GM18867 (cell line): ENCODE measurements around the gene SKIC3.

Experiments used
- ATAC-seq: cut with Tn5 transposase; IDR thresholded peaks from one replicate; pipeline ENCODE4 v1.9.1; 2021; ENCODE audit warnings: mild to moderate bottlenecking, moderate library complexity; ENCODE audit not compliant: unreplicated experiment

Gene SKIC3

DNA sequence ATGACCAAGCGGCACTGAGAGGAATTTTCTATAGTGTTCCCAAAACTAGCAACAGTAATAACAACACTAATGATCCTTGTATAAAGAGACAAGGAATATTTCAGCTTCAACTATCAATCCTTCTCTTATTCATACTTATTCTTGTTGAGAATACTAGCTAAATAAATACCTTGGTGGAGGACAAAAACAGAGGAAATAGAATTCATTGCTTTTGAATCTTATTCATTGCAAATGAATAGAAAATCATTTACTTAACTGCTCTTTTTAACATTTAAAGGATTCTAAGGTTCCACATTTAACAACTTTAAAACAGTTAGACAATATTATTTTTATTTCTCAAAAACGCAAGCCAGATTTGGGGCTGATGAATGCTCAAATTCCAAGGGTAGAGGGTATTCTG is 22.4 kb downstream of the SKIC3 start:
- ATAC-seq: no peak

DNA sequence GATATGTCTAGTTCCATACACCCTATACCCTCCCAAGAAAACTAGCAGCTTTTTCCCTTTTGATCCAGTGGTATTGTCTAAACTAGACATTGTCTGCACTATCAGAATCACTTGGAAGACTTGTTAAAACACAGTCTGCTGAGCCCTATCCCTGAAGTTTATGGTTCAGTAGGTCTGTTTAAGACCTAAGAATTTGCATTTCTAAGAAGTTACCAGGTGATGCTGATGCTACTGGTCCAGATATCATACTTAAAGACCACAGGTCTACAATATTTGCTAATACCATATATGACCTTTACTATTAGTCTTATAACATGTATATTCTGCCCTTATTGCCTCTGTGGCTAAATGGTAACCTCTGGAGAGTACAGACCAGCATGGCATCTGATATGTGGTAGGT is 23.3 kb downstream of the SKIC3 start:
- no peak for ATAC-seq

DNA sequence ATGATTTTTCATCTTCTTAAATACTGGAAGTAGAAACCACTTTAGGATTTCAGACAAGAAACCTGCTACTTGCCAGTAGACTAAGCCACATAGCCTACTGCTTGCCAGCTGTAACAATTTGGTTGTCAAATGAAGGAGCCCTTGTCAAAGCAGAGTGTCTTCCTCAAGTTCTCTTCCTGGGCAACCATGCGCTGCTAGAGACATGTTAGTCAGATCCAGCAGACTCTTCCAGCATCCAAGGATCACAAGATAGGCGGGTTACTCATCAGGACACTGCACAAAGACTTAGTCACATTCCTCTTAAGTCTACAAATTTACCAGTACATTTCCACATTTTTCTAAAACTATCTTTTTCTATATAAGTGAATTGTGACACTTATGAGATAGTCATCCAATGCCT is 24.4 kb downstream of the SKIC3 start:
- ATAC-seq: no peak

DNA sequence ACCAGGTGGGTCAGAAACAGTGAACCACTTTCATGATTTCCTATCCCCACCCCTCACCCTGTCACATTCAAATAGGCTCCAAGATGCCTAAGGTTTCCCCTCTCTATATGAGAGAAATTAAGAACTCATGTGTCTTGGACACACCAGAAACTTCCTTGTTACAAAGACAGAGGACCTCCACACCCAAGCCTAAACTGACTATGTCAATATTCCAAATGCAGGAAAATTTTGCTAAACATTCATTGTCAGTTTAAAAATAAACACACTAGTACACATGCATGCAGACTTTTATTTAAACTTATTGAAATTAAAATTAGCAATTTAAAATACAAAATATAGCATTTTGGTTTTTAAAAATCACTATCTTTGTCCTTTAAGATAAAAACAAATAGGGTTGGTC is 26.2 kb downstream of the SKIC3 start:
- ATAC-seq: no peak

DNA sequence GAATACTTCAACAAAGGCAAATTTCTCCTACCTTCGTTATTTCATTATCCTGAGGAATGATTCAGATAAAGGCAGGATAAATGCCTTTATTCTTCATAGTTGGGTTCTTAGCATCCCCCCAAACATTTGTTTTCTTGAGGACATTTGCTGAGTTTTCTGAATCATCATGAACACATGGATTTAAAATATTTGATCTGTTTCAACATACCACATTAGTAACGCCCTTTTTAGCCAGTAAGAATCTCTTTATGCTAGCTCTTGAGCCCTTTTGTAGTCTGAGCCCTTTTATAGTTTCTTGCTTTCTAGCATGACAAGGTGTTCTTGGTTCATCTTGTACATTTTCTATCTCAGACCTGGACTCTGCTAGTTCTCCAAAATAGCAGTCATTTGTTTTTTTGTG is 27.9 kb downstream of the SKIC3 start:
- ATAC-seq: no peak

DNA sequence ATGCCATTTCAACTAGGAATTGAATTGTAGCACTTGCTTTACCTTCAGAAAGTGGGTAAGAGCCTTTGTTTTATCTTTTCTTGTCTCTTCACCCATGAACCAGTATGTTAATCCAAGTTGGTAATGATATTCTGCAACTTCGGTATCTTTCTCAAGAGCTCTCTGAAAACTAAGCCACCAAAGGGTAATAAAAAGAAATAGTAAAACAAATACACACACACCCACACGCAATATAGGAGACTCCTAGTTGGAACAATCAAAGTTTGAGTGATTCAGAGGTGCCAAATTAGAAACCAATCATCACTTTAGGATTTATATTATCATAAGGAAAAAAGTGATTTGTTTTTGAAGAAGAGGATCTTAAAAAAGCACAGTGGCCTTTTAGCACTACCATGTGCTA is 30.4 kb downstream of the SKIC3 start:
- ATAC-seq: no peak

DNA sequence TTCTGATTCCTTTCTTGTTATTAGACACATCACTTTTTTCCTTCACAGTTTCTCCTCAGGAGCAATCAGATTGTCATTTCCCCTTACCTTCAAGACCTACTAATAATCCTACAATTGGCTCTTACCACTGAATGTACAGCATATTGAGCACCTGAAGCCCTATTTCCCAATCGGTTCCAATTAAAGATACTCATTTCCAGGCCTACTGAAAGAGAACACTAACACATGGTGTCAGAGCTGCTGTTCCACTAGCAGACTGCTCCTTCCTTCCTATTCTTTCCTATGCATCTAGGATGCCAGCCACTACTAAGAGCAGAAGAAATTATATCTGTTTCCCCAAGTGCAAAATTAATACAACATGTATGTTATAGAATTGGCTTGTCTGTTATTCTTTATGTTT is 34.6 kb downstream of the SKIC3 start:
- no peak for ATAC-seq

DNA sequence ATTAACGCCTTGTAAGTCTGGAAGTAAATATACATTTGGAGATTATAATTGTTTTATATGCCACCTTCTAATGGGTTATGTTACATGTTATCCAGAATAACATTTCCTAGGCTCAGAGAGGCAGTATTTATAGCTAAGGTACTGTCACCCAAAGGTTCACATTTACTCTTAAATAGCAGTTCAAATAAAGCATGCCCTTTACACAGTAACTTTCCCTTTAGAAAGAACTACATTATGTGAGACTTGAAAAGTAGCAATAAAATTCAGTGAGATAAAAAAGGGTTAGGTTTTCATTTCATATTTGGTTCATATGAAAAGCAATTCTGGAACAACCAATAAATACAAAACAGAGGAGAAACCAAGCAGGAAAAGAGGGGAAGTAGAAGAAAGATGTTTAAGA is 35.1 kb downstream of the SKIC3 start:
- ATAC-seq: no peak

DNA sequence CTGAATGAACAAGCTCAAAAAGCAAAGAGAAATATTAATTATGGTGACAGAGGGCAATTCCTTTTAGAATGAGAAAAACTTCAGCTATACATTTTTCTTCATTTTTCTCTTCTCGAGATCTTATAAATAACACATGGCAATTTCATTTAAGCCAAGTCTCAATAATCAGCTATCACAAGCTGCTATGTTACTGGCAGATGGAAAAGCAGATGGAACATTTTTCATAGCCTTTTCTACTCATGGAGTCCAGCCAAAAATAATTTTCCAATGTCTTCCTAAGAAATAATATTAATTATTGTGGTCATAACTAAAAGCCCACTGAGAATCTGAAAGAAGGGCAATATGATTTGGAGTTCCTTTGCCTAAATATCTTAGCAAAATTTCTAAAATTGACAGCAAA is 35.6 kb downstream of the SKIC3 start:
- no peak for ATAC-seq

DNA sequence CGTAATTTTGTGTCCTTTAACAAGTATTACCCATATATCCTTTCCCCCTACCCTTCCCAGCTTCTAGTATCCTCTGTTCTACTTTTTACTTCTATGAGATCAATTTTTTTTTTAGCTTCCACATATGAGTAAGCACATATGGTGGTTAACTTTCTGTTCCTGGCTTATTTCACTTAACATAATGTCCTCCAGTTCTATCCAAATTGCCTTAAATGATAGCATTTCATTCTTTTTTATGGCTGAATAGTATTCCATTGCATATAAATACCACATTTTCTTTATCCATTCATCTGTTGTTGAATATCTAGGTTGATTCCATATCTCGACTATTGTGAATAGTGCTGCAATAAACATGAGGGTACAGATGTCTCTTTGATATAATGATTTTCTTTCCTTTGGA is 36.4 kb downstream of the SKIC3 start:
- ATAC-seq: no peak

DNA sequence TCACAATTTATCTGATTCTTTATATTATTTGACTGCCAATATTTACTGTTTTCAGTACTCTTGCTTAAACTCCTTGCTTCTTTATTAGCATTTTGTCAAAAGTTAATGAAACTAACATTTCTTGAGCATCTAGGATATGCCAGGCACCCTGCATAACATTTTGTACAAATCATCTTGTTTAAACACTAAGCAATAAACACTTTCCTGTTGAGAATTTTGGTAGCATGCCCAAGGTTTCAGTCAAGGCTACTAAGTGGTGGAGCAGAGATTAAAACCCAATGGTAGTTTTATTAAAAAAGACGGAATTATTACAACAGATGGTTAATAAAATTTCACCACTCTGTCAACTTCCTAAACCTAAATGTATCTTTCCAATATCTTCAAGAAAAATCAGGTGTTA is 43.2 kb downstream of the SKIC3 start:
- ATAC-seq: no peak

DNA sequence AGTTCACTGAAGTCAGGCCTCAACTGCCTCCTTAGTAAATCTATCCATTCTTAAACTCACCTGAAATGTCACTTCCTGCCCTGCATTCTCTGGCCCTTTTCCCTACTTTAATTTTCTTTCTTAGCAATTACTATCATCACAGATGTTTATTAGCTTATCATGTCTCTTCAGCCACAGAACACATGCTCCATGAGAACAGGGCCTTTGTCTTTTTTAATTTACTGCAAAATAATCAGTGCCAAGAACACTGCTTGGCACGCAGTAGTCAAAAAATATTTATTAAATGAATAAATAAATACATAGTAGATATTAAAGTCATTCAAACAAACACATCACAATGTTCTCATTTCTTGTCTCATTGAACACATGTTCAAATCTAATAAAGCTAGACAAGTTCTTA is 46.2 kb downstream of the SKIC3 start:
- no peak for ATAC-seq
